Body of pancreas (tissue), 4 donors: Measurements from ENCODE around the gene MYO1E.

Source experiments
- CTCF ChIP-seq, 7 experiments: fragments of 450-650 bp in 4 of 7; fragments of 200-600 bp in 3 of 7; sonication (generic) in 3 of 7; IDR thresholded peaks; one replicate each; pipeline ENCODE4 v1.5.1; 2016 to 2019; ENCODE audit warnings: antibody characterized with exemption in 7 of 7
- POLR2A ChIP-seq, 3 donors: fragments of 450-650 bp; IDR thresholded peaks; one replicate each; pipeline ENCODE4 v1.6.1; 2016; ENCODE audit warnings: antibody characterized with exemption in 3 of 3, mild to moderate bottlenecking in 2 of 3

- TF ChIP-seq CTCF (IDR thresholded peaks at IDR 0.05) (no peak), POLR2A (IDR thresholded peaks at IDR 0.05) (no peak)
Measured at GRCh38 chr15:59171067-59171397, 201.6 kb downstream of the MYO1E start.
